Activated CD4-positive, alpha-beta T cell treated with anti-CD3 and anti-CD28 coated beads, Interleukin-2, amount 10 ng/mL, durations not matched to agents 7 days and 5 days (primary cell): ENCODE data around the gene ATP1A1. TPM values are rescaled to one million over a fixed set of nuclear protein-coding genes. Genes with fewer than 3 reads are reported as not detected.
A peak's percentile ranks its signal among the peaks of the same experiment; 100 is the strongest.

Experiments
- CTCF ChIA-PET: fragments of 350-600 bp; sonication (Branson Sonifier 250); formaldehyde crosslinking; loops from one replicate; lab custom pipeline; 2021; ENCODE audit warnings: antibody characterized with exemption; lab: Charles Lee
- POLR2A ChIA-PET: fragments of 350-600 bp; sonication (Branson Sonifier 250); formaldehyde crosslinking; loops from one replicate; lab custom pipeline; 2021; ENCODE audit warnings: antibody characterized with exemption; lab: Charles Lee
- DNase-seq: peaks from one replicate; pipeline ENCODE4 v3.0.0-alpha.2; 2020
- H3K27ac Mint-ChIP-seq: one replicate; pipeline ENCODE4 v1.8.0; 2021; ENCODE audit warnings: mild to moderate bottlenecking, moderate library complexity, mixed read lengths
- H3K27me3 Mint-ChIP-seq: one replicate; pipeline ENCODE4 v1.8.0; 2021; ENCODE audit warnings: mixed read lengths
- H3K36me3 Mint-ChIP-seq: one replicate; pipeline ENCODE4 v1.8.0; 2021; ENCODE audit warnings: low read depth, mixed read lengths
- H3K4me1 Mint-ChIP-seq: one replicate; pipeline ENCODE4 v1.8.0; 2021; ENCODE audit warnings: mixed read lengths
- H3K4me3 Mint-ChIP-seq: one replicate; pipeline ENCODE4 v1.8.0; 2021; ENCODE audit warnings: mild to moderate bottlenecking, moderate library complexity, mixed read lengths
- H3K9me3 Mint-ChIP-seq: one replicate; pipeline ENCODE4 v1.8.0; 2021; ENCODE audit warnings: mixed read lengths
- total RNA-seq, 2 experiments: library from RNA; stranded (reverse); gene quantifications; one replicate each; pipeline ENCODE4 v1.2.3, GENCODE V29; 2021

The ATP1A1 gene
- total RNA-seq, 2 experiments from 2014 or later: 260 to 274 TPM

- H3K27ac Mint-ChIP-seq: no peak overlapping the region
- H3K4me3 Mint-ChIP-seq: no peak overlapping the region
- ChIA-PET POLR2A (no interaction called here), CTCF (interaction anchor here (0.8 to 4.8 kb wide), 5 partner anchors 21 to 134 kb away, joined by 3 to 20 read pairs (median 4); no protein-coding TSS in a partner anchor)
- H3K36me3 Mint-ChIP-seq: no peaks in the 10 kb centered on the region
- no peak for DNase-seq
- peaks cover 5% of the 10 kb centered on the region for H3K4me1 Mint-ChIP-seq
- H3K27me3 Mint-ChIP-seq: peaks cover 13% of the 10 kb centered on the region
- H3K9me3 Mint-ChIP-seq: no peaks in the 10 kb centered on the region
Observed at GRCh38 chr1:116365353-116365780, 7.7 kb upstream of the ATP1A1 start.

GRCh38 chr1:116365857-116366256 lies 7.2 kb upstream of the ATP1A1 start:
- peaks cover 4% of the 10 kb centered on the region for H3K4me1 Mint-ChIP-seq
- no peak overlapping the region for H3K4me3 Mint-ChIP-seq
- peaks cover 17% of the 10 kb centered on the region for H3K27me3 Mint-ChIP-seq
- no peaks in the 10 kb centered on the region for H3K36me3 Mint-ChIP-seq
- ChIA-PET CTCF (interaction anchor here (0.6 to 4.8 kb wide), 7 partner anchors 8 to 139 kb away, joined by 3 to 20 read pairs (median 4); no protein-coding TSS in a partner anchor), POLR2A (no interaction called here)
- H3K27ac Mint-ChIP-seq: no peak overlapping the region
- no peak for DNase-seq
- H3K9me3 Mint-ChIP-seq: no peaks in the 10 kb centered on the region

DNA sequence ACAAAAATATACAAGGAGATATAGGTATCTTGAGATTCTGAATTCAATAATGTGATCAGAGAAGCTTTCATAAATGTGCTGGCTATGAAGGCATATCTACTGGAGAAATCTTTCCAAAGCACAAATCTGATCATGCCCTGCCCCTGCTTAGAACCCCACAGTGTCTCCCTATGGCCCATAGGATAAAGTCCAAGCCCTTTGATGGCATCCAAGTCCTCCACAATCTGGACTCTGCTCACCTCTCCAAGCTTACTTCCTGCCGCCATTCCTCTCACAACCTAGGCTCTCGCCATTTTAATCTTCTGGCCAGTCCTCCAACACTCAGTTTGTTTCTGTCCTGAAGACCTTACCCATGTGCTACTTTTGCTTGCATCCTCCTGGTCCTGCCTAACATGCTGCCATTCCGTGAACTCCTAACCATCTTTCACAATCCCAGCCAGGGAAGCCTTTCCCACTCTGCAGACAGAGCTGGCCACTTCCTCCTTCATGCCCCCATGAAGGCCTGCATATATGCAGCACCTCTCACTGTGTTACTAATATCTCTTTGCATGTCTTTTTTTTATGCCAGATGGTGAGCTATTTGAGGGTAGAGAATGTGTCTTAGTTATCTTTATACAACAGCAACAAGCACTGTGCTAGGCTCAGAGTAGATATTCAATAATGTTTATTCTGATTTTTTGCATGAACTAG lies 5.6 kb upstream of the ATP1A1 start:
- Mint-ChIP-seq H3K9me3 (no peaks in the 10 kb centered on the region), H3K4me3 (no peak overlapping the region), H3K27me3 (peaks cover 24% of the 10 kb centered on the region), H3K36me3 (no peaks in the 10 kb centered on the region), H3K4me1 (peaks cover 6% of the 10 kb centered on the region), H3K27ac (no peak overlapping the region)
- DNase-seq: no peak
- ChIA-PET CTCF (interaction anchor here (0.7 to 4.8 kb wide), 3 partner anchors 9 to 229 kb away, joined by 3 to 20 read pairs (median 3); no protein-coding TSS in a partner anchor), POLR2A (no interaction called here)

DNA sequence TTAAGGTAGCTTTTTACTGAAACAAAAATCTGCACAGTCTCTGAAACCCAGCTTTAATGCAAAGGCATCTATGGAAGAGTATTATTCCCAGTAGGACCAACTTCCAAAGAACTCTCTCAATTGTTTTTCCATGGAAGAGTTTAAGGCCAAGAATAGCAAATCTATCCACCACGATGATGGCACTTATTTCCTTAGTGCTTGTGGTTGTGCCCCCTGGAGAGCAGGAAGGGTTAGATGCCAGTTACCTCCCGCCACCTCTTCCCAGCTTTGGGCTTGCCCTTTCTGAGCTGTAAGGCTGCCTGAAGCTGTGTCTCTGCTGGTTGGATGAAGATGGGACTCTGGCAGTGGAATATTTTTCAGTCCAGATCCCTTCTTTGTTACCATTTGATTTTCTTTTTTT lies 4.8 kb upstream of the ATP1A1 start:
- Mint-ChIP-seq H3K4me1 (peaks cover 7% of the 10 kb centered on the region), H3K9me3 (no peaks in the 10 kb centered on the region), H3K27ac (no peak overlapping the region), H3K36me3 (no peaks in the 10 kb centered on the region), H3K4me3 (no peak overlapping the region), H3K27me3 (peaks cover 24% of the 10 kb centered on the region)
- CTCF ChIA-PET: interaction anchor here (0.7 to 0.9 kb wide), 3 partner anchors 8 to 131 kb away, joined by 3 read pairs; no protein-coding TSS in a partner anchor
- POLR2A ChIA-PET: no interaction called here
- no peak for DNase-seq

GRCh38 chr1:116370181-116370580 lies 2.9 kb upstream of the ATP1A1 start:
- Mint-ChIP-seq H3K4me3 (no peak overlapping the region), H3K36me3 (peaks cover 10% of the 10 kb centered on the region), H3K27ac (no peak overlapping the region), H3K9me3 (no peaks in the 10 kb centered on the region), H3K27me3 (peaks cover 24% of the 10 kb centered on the region), H3K4me1 (peaks cover 12% of the 10 kb centered on the region)
- DNase-seq: no peak
- ChIA-PET CTCF (interaction anchor here (0.7 to 0.9 kb wide), 3 partner anchors 12 to 129 kb away, joined by 3 to 4 read pairs (median 4); no protein-coding TSS in a partner anchor), POLR2A (no interaction called here)

DNA sequence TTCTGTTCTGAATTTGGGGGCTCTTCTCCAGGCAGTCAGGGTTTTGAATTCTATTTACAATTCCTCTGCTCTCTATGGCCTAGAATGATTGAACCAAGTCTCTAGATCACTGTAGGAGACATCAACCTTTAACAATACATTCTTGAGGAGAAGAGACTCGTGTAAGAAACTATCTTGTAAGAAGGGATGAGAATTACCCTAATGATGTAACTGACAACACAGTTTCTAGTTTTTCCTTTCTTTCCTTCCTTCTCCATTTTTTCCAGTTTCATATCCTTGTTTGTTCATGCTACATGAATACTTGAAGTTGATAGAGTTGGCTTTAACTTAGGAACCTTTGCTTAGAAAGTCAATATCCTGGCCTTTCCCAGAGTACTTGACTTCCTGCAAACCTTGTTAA lies 1.3 kb upstream of the ATP1A1 start:
- no peaks in the 10 kb centered on the region for H3K9me3 Mint-ChIP-seq
- H3K36me3 Mint-ChIP-seq: peaks cover 13% of the 10 kb centered on the region
- CTCF ChIA-PET: interaction anchor here (1.1 kb wide), 1 partner anchor 47 kb away, joined by 3 read pairs; no protein-coding TSS in a partner anchor
- no peak for DNase-seq
- peaks cover 20% of the 10 kb centered on the region for H3K27me3 Mint-ChIP-seq
- POLR2A ChIA-PET: no interaction called here
- no peak overlapping the region for H3K27ac Mint-ChIP-seq
- H3K4me1 Mint-ChIP-seq: peaks cover 27% of the 10 kb centered on the region
- peak overlapping the region; percentile 98 for H3K4me3 Mint-ChIP-seq

GRCh38 chr1:116372191-116372590 lies 853 bp upstream of the ATP1A1 start:
- CTCF ChIA-PET: interaction anchor here (1.1 kb wide), 1 partner anchor 46 kb away, joined by 3 read pairs; no protein-coding TSS in a partner anchor

GRCh38 chr1:116373431-116374352 lies 648 bp downstream of the ATP1A1 start:
- H3K9me3 Mint-ChIP-seq: no peaks in the 10 kb centered on the region
- H3K27ac Mint-ChIP-seq: peak overlapping the region; percentile 93
- peaks cover 41% of the 10 kb centered on the region for H3K4me1 Mint-ChIP-seq
- H3K27me3 Mint-ChIP-seq: peaks cover 18% of the 10 kb centered on the region
- H3K36me3 Mint-ChIP-seq: peaks cover 15% of the 10 kb centered on the region
- ChIA-PET POLR2A (no interaction called here), CTCF (interaction anchor here (1.5 to 1.7 kb wide), 2 partner anchors 16 to 42 kb away, joined by 3 read pairs; no protein-coding TSS in a partner anchor)
- H3K4me3 Mint-ChIP-seq: peak overlapping the region; percentile 98
- peak; percentile 67 for DNase-seq

More at GRCh38 chr1:116372191-116372590, 853 bp upstream of the ATP1A1 start:
- no peak for DNase-seq
- Mint-ChIP-seq H3K36me3 (peaks cover 13% of the 10 kb centered on the region), H3K4me3 (peak overlapping the region; percentile 98), H3K27ac (no peak overlapping the region), H3K9me3 (no peaks in the 10 kb centered on the region), H3K4me1 (peaks cover 30% of the 10 kb centered on the region), H3K27me3 (peaks cover 20% of the 10 kb centered on the region)
- POLR2A ChIA-PET: no interaction called here

GRCh38 chr1:116374353-116375147 lies 1.5 kb downstream of the ATP1A1 start:
- POLR2A ChIA-PET: no interaction called here
- H3K27ac Mint-ChIP-seq: peak overlapping the region; percentile 92
- peaks cover 18% of the 10 kb centered on the region for H3K27me3 Mint-ChIP-seq
- DNase-seq: peak; percentile 52
- CTCF ChIA-PET: interaction anchor here (0.9 to 1.9 kb wide), 4 partner anchors 17 to 53 kb away, joined by 3 to 4 read pairs (median 3); no protein-coding TSS in a partner anchor
- peak overlapping the region; percentile 98 for H3K4me3 Mint-ChIP-seq
- H3K36me3 Mint-ChIP-seq: peaks cover 15% of the 10 kb centered on the region
- H3K9me3 Mint-ChIP-seq: no peaks in the 10 kb centered on the region
- H3K4me1 Mint-ChIP-seq: peaks cover 50% of the 10 kb centered on the region

- DNase-seq: peak; percentile 13
- Mint-ChIP-seq H3K36me3 (peaks cover 17% of the 10 kb centered on the region), H3K4me3 (peak overlapping the region; percentile 98), H3K27ac (peak overlapping the region; percentile 92), H3K27me3 (peaks cover 12% of the 10 kb centered on the region), H3K4me1 (peaks cover 55% of the 10 kb centered on the region), H3K9me3 (no peaks in the 10 kb centered on the region)
- ChIA-PET POLR2A (no interaction called here), CTCF (interaction anchor here (0.9 to 2.2 kb wide), 7 partner anchors 12 to 124 kb away, joined by 3 to 5 read pairs (median 4); no protein-coding TSS in a partner anchor)
Observed at GRCh38 chr1:116375148-116375886, 2.3 kb downstream of the ATP1A1 start.
